Measurements from ENCODE around the gene UBE2D2. TPM values are rescaled to one million over a fixed set of nuclear protein-coding genes. Genes with fewer than 3 reads are reported as not detected.

UBE2D2 gene
- total RNA-seq, 1 donor from 2014 or later = 97.0 TPM

- TF ChIP-seq, protein P1, sequence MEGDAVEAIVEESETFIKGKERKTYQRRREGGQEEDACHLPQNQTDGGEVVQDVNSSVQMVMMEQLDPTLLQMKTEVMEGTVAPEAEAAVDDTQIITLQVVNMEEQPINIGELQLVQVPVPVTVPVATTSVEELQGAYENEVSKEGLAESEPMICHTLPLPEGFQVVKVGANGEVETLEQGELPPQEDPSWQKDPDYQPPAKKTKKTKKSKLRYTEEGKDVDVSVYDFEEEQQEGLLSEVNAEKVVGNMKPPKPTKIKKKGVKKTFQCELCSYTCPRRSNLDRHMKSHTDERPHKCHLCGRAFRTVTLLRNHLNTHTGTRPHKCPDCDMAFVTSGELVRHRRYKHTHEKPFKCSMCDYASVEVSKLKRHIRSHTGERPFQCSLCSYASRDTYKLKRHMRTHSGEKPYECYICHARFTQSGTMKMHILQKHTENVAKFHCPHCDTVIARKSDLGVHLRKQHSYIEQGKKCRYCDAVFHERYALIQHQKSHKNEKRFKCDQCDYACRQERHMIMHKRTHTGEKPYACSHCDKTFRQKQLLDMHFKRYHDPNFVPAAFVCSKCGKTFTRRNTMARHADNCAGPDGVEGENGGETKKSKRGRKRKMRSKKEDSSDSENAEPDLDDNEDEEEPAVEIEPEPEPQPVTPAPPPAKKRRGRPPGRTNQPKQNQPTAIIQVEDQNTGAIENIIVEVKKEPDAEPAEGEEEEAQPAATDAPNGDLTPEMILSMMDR (IDR thresholded peaks at IDR 0.05) = no peak
- H3K36me3 ChIP-seq = no peaks in the 10 kb centered on the region
- ATAC-seq (no peak), DNase-seq (no peak)
- H3K9me3 ChIP-seq = no peaks in the 10 kb centered on the region
- H3K4me1 ChIP-seq = peaks cover 63% of the 10 kb centered on the region
- peak overlapping the region; percentile 60 for H3K4me3 ChIP-seq
- H3K27me3 ChIP-seq (ENCODE audit: low read depth) = no peaks in the 10 kb centered on the region
- peak overlapping the region; percentile 85 for H3K27ac ChIP-seq
- intact Hi-C loops (cut with DNase I) = loop anchor here (10.0 kb wide), 2 partner anchors 56 to 126 kb away; no protein-coding TSS in a partner anchor
Measured at GRCh38 chr5:139638736-139639618, 77.8 kb downstream of the UBE2D2 start.

- Histone ChIP-seq H3K27ac (no peak overlapping the region), H3K4me1 (peaks cover 61% of the 10 kb centered on the region), H3K4me3 (no peak overlapping the region), H3K9me3 (no peaks in the 10 kb centered on the region), H3K36me3 (no peaks in the 10 kb centered on the region), H3K27me3 (ENCODE audit: low read depth) (no peaks in the 10 kb centered on the region)
- ATAC-seq (no peak), DNase-seq (no peak)
- intact Hi-C loops (cut with DNase I) = loop anchor here (10.0 kb wide), 2 partner anchors 55 to 125 kb away; no protein-coding TSS in a partner anchor
- TF ChIP-seq, protein P1 (IDR thresholded peaks at IDR 0.05) = no peak
Measured at GRCh38 chr5:139639619-139640380, 78.7 kb downstream of the UBE2D2 start.

- Histone ChIP-seq H3K9me3 (no peaks in the 10 kb centered on the region), H3K27me3 (ENCODE audit: low read depth) (no peaks in the 10 kb centered on the region), H3K4me1 (peaks cover 54% of the 10 kb centered on the region), H3K27ac (no peak overlapping the region), H3K36me3 (no peaks in the 10 kb centered on the region), H3K4me3 (no peak overlapping the region)
- no peak for DNase-seq
- intact Hi-C loops (cut with DNase I) = no loop called here
- ATAC-seq = no peak
- TF ChIP-seq, protein P1 (IDR thresholded peaks at IDR 0.05) = no peak
Measured at GRCh38 chr5:139640421-139641115, 79.4 kb downstream of the UBE2D2 start.

DNA sequence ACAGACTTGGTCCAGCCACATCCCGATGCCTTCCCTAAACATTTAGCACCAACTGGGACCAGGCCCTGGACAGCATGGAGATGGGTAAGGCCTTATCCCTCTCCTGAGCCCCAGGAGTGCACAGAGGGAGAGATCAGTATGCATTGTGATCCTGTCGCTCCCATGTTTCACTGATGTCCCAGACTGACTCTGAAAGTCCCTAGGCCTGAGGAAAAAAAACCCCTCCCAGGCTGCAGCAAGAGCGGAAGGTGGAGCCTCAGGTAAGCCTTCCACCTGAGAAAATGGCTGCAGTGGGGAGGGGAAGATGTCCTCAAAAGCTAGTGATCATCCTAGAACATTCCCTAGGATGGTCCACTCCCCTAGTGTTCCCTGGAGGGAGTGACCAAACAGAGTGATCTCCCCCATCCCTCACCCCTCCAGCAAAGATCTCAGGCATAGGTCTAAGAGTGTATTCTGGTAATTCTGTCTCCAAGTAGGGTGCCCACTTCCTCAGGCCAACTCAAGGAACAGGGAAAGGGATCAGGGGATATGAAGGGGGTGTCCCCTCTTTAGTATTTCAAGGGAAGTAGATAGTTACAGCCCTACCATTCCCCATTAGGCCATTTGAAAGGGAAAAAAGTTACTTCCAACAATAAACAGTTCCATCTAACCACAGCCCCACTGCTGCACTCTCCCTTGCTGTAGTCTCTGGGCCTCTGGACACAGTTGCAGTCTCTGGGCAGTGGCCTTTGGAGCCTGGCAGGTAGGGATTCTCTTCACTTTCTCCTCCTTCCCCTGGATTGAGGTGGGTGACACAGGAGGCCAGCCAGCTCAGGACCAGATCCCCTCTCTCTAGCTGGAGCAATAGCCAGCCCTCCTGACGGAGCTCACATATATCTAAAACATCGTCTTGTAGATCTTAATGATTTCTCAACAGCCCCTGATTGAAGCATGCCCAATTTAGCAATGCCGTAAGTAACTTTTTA, 80.3 kb downstream of the UBE2D2 start:
- Histone ChIP-seq H3K9me3 (no peaks in the 10 kb centered on the region), H3K27ac (no peak overlapping the region), H3K36me3 (no peaks in the 10 kb centered on the region), H3K4me1 (peaks cover 45% of the 10 kb centered on the region), H3K4me3 (no peak overlapping the region), H3K27me3 (ENCODE audit: low read depth) (no peaks in the 10 kb centered on the region)
- DNase-seq = no peak
- TF ChIP-seq, protein P1 (IDR thresholded peaks at IDR 0.05) = no peak
- intact Hi-C loops (cut with DNase I) = no loop called here
- ATAC-seq = no peak

Data from lower lobe of right lung (tissue), 2 donors.